ENCODE measurements around the gene P2RX6. TPM values are rescaled to one million over a fixed set of nuclear protein-coding genes. Genes with fewer than 3 reads are reported as not detected.

The P2RX6 gene
- total and polyA plus RNA-seq, 9 of the 15 experiments (the other 6 are each of a cell fraction or from before 2014, with no cell fraction given): 0.01 to 3.9 (median 1.5) TPM; not detected in 1

DNA sequence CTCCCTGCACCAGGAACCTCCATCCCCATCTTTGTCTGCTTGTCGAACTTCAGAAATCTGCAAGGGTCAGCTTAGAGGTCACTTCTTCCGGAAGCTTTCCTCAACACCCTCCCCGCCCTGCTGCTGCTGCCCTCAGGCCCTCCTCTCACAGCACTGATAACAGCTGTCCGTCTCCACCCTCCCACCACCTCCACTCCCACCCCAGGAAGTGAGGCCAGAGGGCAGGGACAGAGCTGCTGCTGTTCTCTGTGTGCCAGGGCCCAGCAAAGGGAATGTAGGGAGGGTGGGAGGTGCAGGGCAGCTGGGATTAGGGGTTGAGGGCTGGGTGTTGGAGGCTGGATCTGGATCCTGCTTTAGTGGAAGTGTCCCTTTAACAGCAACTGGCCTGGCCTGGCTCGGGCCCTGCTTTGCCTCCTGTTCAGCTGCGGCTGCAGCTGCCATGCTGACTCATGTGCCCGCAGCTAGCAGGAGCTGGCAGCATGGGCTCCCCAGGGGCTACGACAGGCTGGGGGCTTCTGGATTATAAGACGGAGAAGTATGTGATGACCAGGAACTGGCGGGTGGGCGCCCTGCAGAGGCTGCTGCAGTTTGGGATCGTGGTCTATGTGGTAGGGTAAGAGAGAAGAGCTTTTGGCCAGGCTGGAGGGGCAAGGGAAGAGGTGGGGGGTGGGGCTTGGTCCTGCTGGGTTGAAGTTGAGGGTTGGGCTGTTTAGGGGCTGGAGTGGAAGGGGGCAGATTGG is at the start of gene P2RX6 (continued):
- no peak; the same call in none of the 2 replicates for TF ChIP-seq ERF (CRISPR knock-in tag; IDR thresholded peaks at IDR 0.05)
- no peak for TF ChIP-seq KHSRP (IDR thresholded peaks at IDR 0.05)
- peak in 1 of 2 experiments; percentile 28; a peak in 3 of 4 replicates for TF ChIP-seq RAD21 (CRISPR knock-in tag; conservative IDR thresholded peaks at IDR 0.05 in 1 of 2, IDR thresholded peaks at IDR 0.05 in 1 of 2)
- TF ChIP-seq SMC3 (conservative IDR thresholded peaks at IDR 0.05; ENCODE audit: insufficient read depth, low read depth, low read length): peak; percentile 30; the same call in 1 of the 2 replicates
- no peak for TF ChIP-seq NFXL1 (CRISPR knock-in tag; IDR thresholded peaks at IDR 0.05)
- no peak for TF ChIP-seq RBBP5 (IDR thresholded peaks at IDR 0.05; ENCODE audit: borderline replicate concordance, insufficient read depth, low read length, poor library complexity, severe bottlenecking)
- TF ChIP-seq HMG20A (CRISPR knock-in tag; conservative IDR thresholded peaks at IDR 0.05): 0 out of 2 replicates have a peak, but pooled peaks have one; percentile 6
- TF ChIP-seq, protein P1, sequence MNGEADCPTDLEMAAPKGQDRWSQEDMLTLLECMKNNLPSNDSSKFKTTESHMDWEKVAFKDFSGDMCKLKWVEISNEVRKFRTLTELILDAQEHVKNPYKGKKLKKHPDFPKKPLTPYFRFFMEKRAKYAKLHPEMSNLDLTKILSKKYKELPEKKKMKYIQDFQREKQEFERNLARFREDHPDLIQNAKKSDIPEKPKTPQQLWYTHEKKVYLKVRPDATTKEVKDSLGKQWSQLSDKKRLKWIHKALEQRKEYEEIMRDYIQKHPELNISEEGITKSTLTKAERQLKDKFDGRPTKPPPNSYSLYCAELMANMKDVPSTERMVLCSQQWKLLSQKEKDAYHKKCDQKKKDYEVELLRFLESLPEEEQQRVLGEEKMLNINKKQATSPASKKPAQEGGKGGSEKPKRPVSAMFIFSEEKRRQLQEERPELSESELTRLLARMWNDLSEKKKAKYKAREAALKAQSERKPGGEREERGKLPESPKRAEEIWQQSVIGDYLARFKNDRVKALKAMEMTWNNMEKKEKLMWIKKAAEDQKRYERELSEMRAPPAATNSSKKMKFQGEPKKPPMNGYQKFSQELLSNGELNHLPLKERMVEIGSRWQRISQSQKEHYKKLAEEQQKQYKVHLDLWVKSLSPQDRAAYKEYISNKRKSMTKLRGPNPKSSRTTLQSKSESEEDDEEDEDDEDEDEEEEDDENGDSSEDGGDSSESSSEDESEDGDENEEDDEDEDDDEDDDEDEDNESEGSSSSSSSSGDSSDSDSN (IDR thresholded peaks at IDR 0.05; ENCODE audit: borderline replicate concordance in 1 of 2, low read depth in 2 of 2, low read length in 2 of 2): peak; percentile 90 to 93; a peak in 3 of 4 replicates
- TF ChIP-seq, protein P2, sequence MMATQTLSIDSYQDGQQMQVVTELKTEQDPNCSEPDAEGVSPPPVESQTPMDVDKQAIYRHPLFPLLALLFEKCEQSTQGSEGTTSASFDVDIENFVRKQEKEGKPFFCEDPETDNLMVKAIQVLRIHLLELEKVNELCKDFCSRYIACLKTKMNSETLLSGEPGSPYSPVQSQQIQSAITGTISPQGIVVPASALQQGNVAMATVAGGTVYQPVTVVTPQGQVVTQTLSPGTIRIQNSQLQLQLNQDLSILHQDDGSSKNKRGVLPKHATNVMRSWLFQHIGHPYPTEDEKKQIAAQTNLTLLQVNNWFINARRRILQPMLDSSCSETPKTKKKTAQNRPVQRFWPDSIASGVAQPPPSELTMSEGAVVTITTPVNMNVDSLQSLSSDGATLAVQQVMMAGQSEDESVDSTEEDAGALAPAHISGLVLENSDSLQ (IDR thresholded peaks at IDR 0.05): no peak
- peak; percentile 83; the same call in 1 of the 2 replicates for TF ChIP-seq RFX7 (CRISPR knock-in tag; IDR thresholded peaks at IDR 0.05)
- TF ChIP-seq CCAR2 (IDR thresholded peaks at IDR 0.05; ENCODE audit: low read depth, low read length): peak; percentile 96; the same call in 1 of the 2 replicates
- no peak for TF ChIP-seq ZNF140 (CRISPR knock-in tag; IDR thresholded peaks at IDR 0.05)
- peak; percentile 92 for TF ChIP-seq NEUROD1 (IDR thresholded peaks at IDR 0.05; ENCODE audit: borderline replicate concordance, low read depth, low read length, partially characterized antibody)
- no peak for TF ChIP-seq ZNF436 (CRISPR knock-in tag; IDR thresholded peaks at IDR 0.05)
- no peak for TF ChIP-seq MCM2 (IDR thresholded peaks at IDR 0.05; ENCODE audit: low read depth)
- TF ChIP-seq, protein P3, sequence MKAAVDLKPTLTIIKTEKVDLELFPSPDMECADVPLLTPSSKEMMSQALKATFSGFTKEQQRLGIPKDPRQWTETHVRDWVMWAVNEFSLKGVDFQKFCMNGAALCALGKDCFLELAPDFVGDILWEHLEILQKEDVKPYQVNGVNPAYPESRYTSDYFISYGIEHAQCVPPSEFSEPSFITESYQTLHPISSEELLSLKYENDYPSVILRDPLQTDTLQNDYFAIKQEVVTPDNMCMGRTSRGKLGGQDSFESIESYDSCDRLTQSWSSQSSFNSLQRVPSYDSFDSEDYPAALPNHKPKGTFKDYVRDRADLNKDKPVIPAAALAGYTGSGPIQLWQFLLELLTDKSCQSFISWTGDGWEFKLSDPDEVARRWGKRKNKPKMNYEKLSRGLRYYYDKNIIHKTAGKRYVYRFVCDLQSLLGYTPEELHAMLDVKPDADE (conservative IDR thresholded peaks at IDR 0.05; ENCODE audit: control insufficient read depth, low read depth, low read length): no peak
- peak; percentile 82; the same call in 1 of the 2 replicates for TF ChIP-seq HNRNPUL1 (IDR thresholded peaks at IDR 0.05; ENCODE audit: low read length)

Data from K562 (cell line).